Mesenchymal stem cell (in vitro differentiated cells and primary cell): ENCODE measurements around the gene P2RX1.

ENCODE experiments used
- DNase-seq: peaks from one replicate; pipeline ENCODE4 v3.0.0-alpha.2; 2013
- H2AFZ ChIP-seq: one replicate; pipeline ENCODE4 v1.6.1; 2013; ENCODE audit warnings: low read depth, mild to moderate bottlenecking, control low read depth, inconsistent platforms, low read length, moderate library complexity
- H2AK5ac ChIP-seq: 2 replicates; pipeline ENCODE4 v1.6.1; 2013; ENCODE audit warnings: low read length, moderate library complexity, mild to moderate bottlenecking, inconsistent platforms; ENCODE audit not compliant: severe bottlenecking
- H2BK120ac ChIP-seq: one replicate; pipeline ENCODE4 v1.6.1; 2013; ENCODE audit warnings: low read depth, mild to moderate bottlenecking, inconsistent platforms, low read length, moderate library complexity
- H2BK12ac ChIP-seq, 2 experiments: one replicate each; pipeline ENCODE4 v1.6.1; 2013; ENCODE audit warnings: inconsistent platforms in 2 of 2, low read length in 2 of 2, mild to moderate bottlenecking in 2 of 2, moderate library complexity in 2 of 2, control low read depth in 1 of 2
- H2BK15ac ChIP-seq: one replicate; pipeline ENCODE4 v1.6.1; 2013; ENCODE audit warnings: mild to moderate bottlenecking, low read depth, inconsistent platforms; ENCODE audit not compliant: poor library complexity, severe bottlenecking
- H2BK5ac ChIP-seq: 2 replicates; pipeline ENCODE4 v1.6.1; 2013; ENCODE audit warnings: low read depth, mild to moderate bottlenecking, low read length, control low read depth, inconsistent platforms; ENCODE audit not compliant: poor library complexity, severe bottlenecking
- H3K14ac ChIP-seq, 2 experiments: one replicate each; pipeline ENCODE4 v1.6.1; 2013; ENCODE audit warnings: inconsistent platforms in 2 of 2, low read length in 2 of 2, control low read depth in 1 of 2, mild to moderate bottlenecking in 1 of 2, moderate library complexity in 1 of 2
- H3K18ac ChIP-seq, 2 experiments: one replicate each; pipeline ENCODE4 v1.6.1; 2013; ENCODE audit warnings: inconsistent platforms in 2 of 2, low read length in 2 of 2, control low read depth in 1 of 2, low read depth in 1 of 2, mild to moderate bottlenecking in 1 of 2
- H3K23ac ChIP-seq, 2 experiments: one replicate each; pipeline ENCODE4 v1.6.1; 2013; ENCODE audit warnings: inconsistent platforms in 2 of 2, low read length in 2 of 2, mild to moderate bottlenecking in 2 of 2, moderate library complexity in 2 of 2, control low read depth in 1 of 2
- H3K27ac ChIP-seq: 2 replicates; pipeline ENCODE4 v1.5.1; 2013; ENCODE audit warnings: mild to moderate bottlenecking, moderate library complexity, low read length, control low read depth, inconsistent platforms; ENCODE audit not compliant: poor library complexity, severe bottlenecking
- H3K27me3 ChIP-seq, 2 experiments: 2 replicates each; pipeline versions ENCODE4 v1.6.1 to v1.7.0; 2013; ENCODE audit warnings: low read length in 2 of 2, mild to moderate bottlenecking in 2 of 2, moderate library complexity in 2 of 2, control low read depth in 1 of 2, inconsistent platforms in 1 of 2; ENCODE audit not compliant: control insufficient read depth in 1 of 2, insufficient read depth in 1 of 2
- H3K36me3 ChIP-seq, 2 experiments: 2 replicates each; pipeline versions ENCODE4 v1.6.1 to v1.7.0; 2013; ENCODE audit warnings: low read length in 2 of 2, control low read depth in 1 of 2, inconsistent platforms in 1 of 2, low read depth in 1 of 2, mild to moderate bottlenecking in 1 of 2; ENCODE audit not compliant: insufficient read depth in 2 of 2, control insufficient read depth in 1 of 2
- H3K4ac ChIP-seq, 2 experiments: one replicate each; pipeline ENCODE4 v1.6.1; 2013; ENCODE audit warnings: inconsistent platforms in 2 of 2, low read length in 2 of 2, mild to moderate bottlenecking in 2 of 2, moderate library complexity in 2 of 2, control low read depth in 1 of 2, low read depth in 1 of 2
- H3K4me1 ChIP-seq: 2 replicates; pipeline ENCODE4 v1.6.1; 2013; ENCODE audit warnings: low read depth, low read length, control low read depth; ENCODE audit not compliant: control insufficient read depth, insufficient read depth
- H3K4me2 ChIP-seq: 2 replicates; pipeline ENCODE4 v1.6.1; 2013; ENCODE audit warnings: low read length, mild to moderate bottlenecking, inconsistent platforms; ENCODE audit not compliant: poor library complexity, severe bottlenecking
- H3K4me3 ChIP-seq, 2 experiments: 2 replicates each; pipeline versions ENCODE4 v1.5.1 to v1.7.0; 2013; ENCODE audit warnings: low read length in 2 of 2, mild to moderate bottlenecking in 2 of 2, control low read depth in 1 of 2, low read depth in 1 of 2; ENCODE audit not compliant: insufficient read depth in 1 of 2
- H3K79me1 ChIP-seq: replicated peaks from 2 replicates; pipeline ENCODE4 v1.6.1; 2013; ENCODE audit warnings: mild to moderate bottlenecking, control low read depth, low read length, inconsistent platforms; ENCODE audit not compliant: poor library complexity, severe bottlenecking
- H3K9ac ChIP-seq: 2 replicates; pipeline ENCODE4 v1.7.0; 2013; ENCODE audit warnings: mild to moderate bottlenecking, low read length, moderate library complexity
- H3K9me3 ChIP-seq: 2 replicates; pipeline ENCODE4 v1.7.0; 2013; ENCODE audit warnings: mild to moderate bottlenecking, low read length; ENCODE audit not compliant: control insufficient read depth
- H4K8ac ChIP-seq: one replicate; pipeline ENCODE4 v1.6.1; 2013; ENCODE audit warnings: inconsistent platforms, mild to moderate bottlenecking, low read length, moderate library complexity
- H4K91ac ChIP-seq: one replicate; pipeline ENCODE4 v1.6.1; 2013; ENCODE audit warnings: mild to moderate bottlenecking, low read length, inconsistent platforms
- WGBS: methylation state at CpG from one replicate; pipeline ENCODE4 v1.1.7; 2013; ENCODE audit warnings: mixed read lengths; 5-methylcytosine and 5-hydroxymethylcytosine counted together

The P2RX1 gene

GRCh38 chr17:3940965-3941698, 24.9 kb upstream of the P2RX1 start:
- Histone ChIP-seq H3K9me3 (no peaks in the 10 kb centered on the region), H2BK5ac (no peak overlapping the region), H3K4me1 (peaks cover 14% of the 10 kb centered on the region), H2BK120ac (no peak overlapping the region), H4K8ac (no peak overlapping the region), H3K27ac (no peak overlapping the region), H3K18ac (no peak overlapping the region), H2BK15ac (no peak overlapping the region), H4K91ac (no peak overlapping the region), H3K36me3 (no peaks in the 10 kb centered on the region), H3K14ac (no peak overlapping the region), H3K23ac (no peak overlapping the region), H3K9ac (no peak overlapping the region), H3K4ac (no peak overlapping the region), H2BK12ac (no peak overlapping the region), H3K4me3 (no peak overlapping the region), H3K4me2 (no peak overlapping the region), H3K79me1 (no peaks in the 10 kb centered on the region), H2AK5ac (no peak overlapping the region), H3K27me3 (peaks cover 7 to 22% of the 10 kb centered on the region in 2 experiments), H2AFZ (no peak overlapping the region)
- WGBS, result 95% methylated on average over 47 of the region's 48 CpGs
- no peak for DNase-seq

GRCh38 chr17:3937359-3937758, 21.1 kb upstream of the P2RX1 start:
- Histone ChIP-seq H3K9ac (no peak overlapping the region), H2AK5ac (no peak overlapping the region), H3K79me1 (no peaks in the 10 kb centered on the region), H4K8ac (no peak overlapping the region), H3K18ac (no peak overlapping the region), H3K14ac (no peak overlapping the region), H2BK15ac (no peak overlapping the region), H2BK5ac (no peak overlapping the region), H2BK120ac (no peak overlapping the region), H3K4ac (no peak overlapping the region), H4K91ac (no peak overlapping the region), H3K23ac (no peak overlapping the region), H3K27ac (no peak overlapping the region), H3K4me2 (no peak overlapping the region), H2BK12ac (no peak overlapping the region), H3K4me1 (peaks cover 8% of the 10 kb centered on the region), H3K36me3 (no peaks in the 10 kb centered on the region), H3K9me3 (no peaks in the 10 kb centered on the region), H3K27me3 (peaks cover 1 to 6% of the 10 kb centered on the region in 2 experiments), H3K4me3 (no peak overlapping the region), H2AFZ (no peak overlapping the region)
- no peak for DNase-seq
- WGBS, result 98% methylated on average over 15 of the region's 17 CpGs

- 94% methylated on average over 9 of the region's 9 CpGs for WGBS
- no peak overlapping the region for H2BK12ac ChIP-seq
- H2BK120ac ChIP-seq, result no peak overlapping the region
- H3K4me3 ChIP-seq, result no peak overlapping the region
- no peaks in the 10 kb centered on the region for H3K36me3 ChIP-seq
- no peak overlapping the region for H3K9ac ChIP-seq
- no peak overlapping the region for H4K91ac ChIP-seq
- H2BK5ac ChIP-seq, result no peak overlapping the region
- H3K79me1 ChIP-seq, result no peaks in the 10 kb centered on the region
- no peak overlapping the region for H4K8ac ChIP-seq
- no peaks in the 10 kb centered on the region for H3K9me3 ChIP-seq
- no peak overlapping the region for H2BK15ac ChIP-seq
- H3K23ac ChIP-seq, result no peak overlapping the region
- no peak overlapping the region for H3K27ac ChIP-seq
- H2AK5ac ChIP-seq, result no peak overlapping the region
- no peaks in the 10 kb centered on the region for H3K27me3 ChIP-seq
- H3K4me2 ChIP-seq, result no peak overlapping the region
- peak; percentile 64 for DNase-seq
- no peak overlapping the region for H2AFZ ChIP-seq
- H3K4ac ChIP-seq, result no peak overlapping the region
- H3K4me1 ChIP-seq, result peaks cover 8% of the 10 kb centered on the region
- no peak overlapping the region for H3K14ac ChIP-seq
- H3K18ac ChIP-seq, result no peak overlapping the region
Observed at GRCh38 chr17:3935825-3936355, 19.6 kb upstream of the P2RX1 start.

GRCh38 chr17:3935140-3935542, 18.9 kb upstream of the P2RX1 start:
- H3K14ac ChIP-seq, result no peak overlapping the region
- no peak overlapping the region for H3K4me2 ChIP-seq
- H2BK15ac ChIP-seq, result no peak overlapping the region
- no peak overlapping the region for H4K91ac ChIP-seq
- H2BK120ac ChIP-seq, result no peak overlapping the region
- H3K9ac ChIP-seq, result no peak overlapping the region
- no peaks in the 10 kb centered on the region for H3K9me3 ChIP-seq
- H3K79me1 ChIP-seq, result no peaks in the 10 kb centered on the region
- H3K23ac ChIP-seq, result no peak overlapping the region
- peaks cover 8% of the 10 kb centered on the region for H3K4me1 ChIP-seq
- no peak overlapping the region for H3K4ac ChIP-seq
- no peak overlapping the region for H3K4me3 ChIP-seq
- H3K27me3 ChIP-seq, result no peaks in the 10 kb centered on the region
- H3K27ac ChIP-seq, result no peak overlapping the region
- H2AFZ ChIP-seq, result no peak overlapping the region
- DNase-seq, result peak; percentile 79
- H2BK5ac ChIP-seq, result no peak overlapping the region
- no peak overlapping the region for H2AK5ac ChIP-seq
- H3K18ac ChIP-seq, result no peak overlapping the region
- WGBS, result 27% methylated on average over 9 of the region's 10 CpGs
- H4K8ac ChIP-seq, result no peak overlapping the region
- no peak overlapping the region for H2BK12ac ChIP-seq
- no peaks in the 10 kb centered on the region for H3K36me3 ChIP-seq
